ENCODE data around the gene TFF2. TPM values are rescaled to one million over a fixed set of nuclear protein-coding genes. Genes with fewer than 3 reads are reported as not detected.

TFF2 gene
- total RNA-seq, 3 donors from 2014 or later (not counting 1 experiment from before 2014, with no cell fraction given) = not detected

- TF ChIP-seq CTCF (IDR thresholded peaks at IDR 0.05) = no peak
- H3K36me3 Mint-ChIP-seq = no peaks in the 10 kb centered on the region
- ATAC-seq = no peak
These were observed 42.5 kb downstream of the TFF2 start for GRCh38 chr21:42308161-42308913.

DNA sequence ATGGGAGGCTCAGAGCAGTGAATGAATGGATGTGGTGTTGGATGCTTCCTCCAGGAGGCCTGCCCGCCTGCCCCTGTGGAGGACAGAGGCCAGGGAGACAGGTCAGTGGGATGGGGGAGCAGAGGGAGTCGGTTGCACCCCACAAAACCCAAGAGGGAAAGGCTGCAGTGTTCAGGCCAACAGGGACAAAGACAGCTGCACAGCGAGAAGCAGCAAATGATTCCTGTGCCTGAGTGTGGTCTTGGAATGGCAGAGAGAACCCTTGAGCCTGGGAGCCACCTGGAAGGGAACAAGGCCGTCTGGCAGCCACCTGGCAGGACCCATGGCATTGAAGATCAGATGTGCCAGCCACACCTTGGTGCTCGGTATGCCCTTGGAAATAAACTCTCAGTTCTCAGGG is 43.7 kb downstream of the TFF2 start:
- no peak for DNase-seq
- TF ChIP-seq CTCF (IDR thresholded peaks at IDR 0.05) = no peak
- intact Hi-C loops (cut with micrococcal nuclease) = no loop called here
- Mint-ChIP-seq H3K36me3 (no peaks in the 10 kb centered on the region), H3K27ac (no peak overlapping the region), H3K9me3 (no peaks in the 10 kb centered on the region), H3K27me3 (ENCODE audit: low read depth in 2 of 2) (peaks cover 18 to 27% of the 10 kb centered on the region in 2 donors), H3K4me1 (no peaks in the 10 kb centered on the region), H3K4me3 (no peak overlapping the region)
- H3K27ac ChIP-seq (ENCODE audit: low read length) = no peak overlapping the region
- H3K9me3 ChIP-seq (ENCODE audit: control insufficient read depth, insufficient read depth, low read length) = no peaks in the 10 kb centered on the region
- no peaks in the 10 kb centered on the region for H3K36me3 ChIP-seq (ENCODE audit: control insufficient read depth, insufficient read depth, low read length)
- peaks cover 4% of the 10 kb centered on the region for H3K27me3 ChIP-seq (ENCODE audit: control insufficient read depth, insufficient read depth, low read length)
- WGBS (ENCODE audit: insufficient coverage) = 67% methylated on average over 5 of the region's 5 CpGs
- H3K4me3 ChIP-seq (ENCODE audit: low read length) = no peak overlapping the region
- H3K4me1 ChIP-seq (ENCODE audit: control insufficient read depth, insufficient read depth, low read length) = peaks cover 13% of the 10 kb centered on the region
- ATAC-seq = no peak

More at GRCh38 chr21:42308161-42308913, 42.5 kb downstream of the TFF2 start:
- no peaks in the 10 kb centered on the region for H3K4me1 Mint-ChIP-seq
- intact Hi-C loops (cut with micrococcal nuclease) = no loop called here
- peaks cover 4% of the 10 kb centered on the region for H3K27me3 ChIP-seq (ENCODE audit: control insufficient read depth, insufficient read depth, low read length)
- no peaks in the 10 kb centered on the region for H3K36me3 ChIP-seq (ENCODE audit: control insufficient read depth, insufficient read depth, low read length)
- peaks cover 18 to 27% of the 10 kb centered on the region in 2 donors for H3K27me3 Mint-ChIP-seq (ENCODE audit: low read depth in 2 of 2)
- no peak overlapping the region for H3K27ac ChIP-seq (ENCODE audit: low read length)
- H3K4me1 ChIP-seq (ENCODE audit: control insufficient read depth, insufficient read depth, low read length) = peaks cover 13% of the 10 kb centered on the region
- no peak overlapping the region for H3K27ac Mint-ChIP-seq
- H3K4me3 Mint-ChIP-seq = no peak overlapping the region
- 66% methylated on average over 16 of the region's 17 CpGs for WGBS (ENCODE audit: insufficient coverage)
- DNase-seq = no peak
- no peaks in the 10 kb centered on the region for H3K9me3 Mint-ChIP-seq
- H3K9me3 ChIP-seq (ENCODE audit: control insufficient read depth, insufficient read depth, low read length) = no peaks in the 10 kb centered on the region
- H3K4me3 ChIP-seq (ENCODE audit: low read length) = no peak overlapping the region

GRCh38 chr21:42306366-42307035 is 44.3 kb downstream of the TFF2 start:
- intact Hi-C loops (cut with micrococcal nuclease) = no loop called here
- Mint-ChIP-seq H3K27ac (no peak overlapping the region), H3K4me1 (no peaks in the 10 kb centered on the region), H3K9me3 (no peaks in the 10 kb centered on the region), H3K27me3 (ENCODE audit: low read depth in 2 of 2) (peaks cover 18 to 27% of the 10 kb centered on the region in 2 donors), H3K4me3 (no peak overlapping the region), H3K36me3 (no peaks in the 10 kb centered on the region)
- 41% methylated on average over 17 of the region's 17 CpGs for WGBS (ENCODE audit: insufficient coverage)
- Histone ChIP-seq H3K27ac (ENCODE audit: low read length) (no peak overlapping the region), H3K27me3 (ENCODE audit: control insufficient read depth, insufficient read depth, low read length) (peaks cover 4% of the 10 kb centered on the region), H3K4me1 (ENCODE audit: control insufficient read depth, insufficient read depth, low read length) (peaks cover 13% of the 10 kb centered on the region), H3K4me3 (ENCODE audit: low read length) (no peak overlapping the region), H3K36me3 (ENCODE audit: control insufficient read depth, insufficient read depth, low read length) (no peaks in the 10 kb centered on the region), H3K9me3 (ENCODE audit: control insufficient read depth, insufficient read depth, low read length) (no peaks in the 10 kb centered on the region)
- ATAC-seq (no peak), DNase-seq (no peak)
- no peak for TF ChIP-seq CTCF (IDR thresholded peaks at IDR 0.05)

All from natural killer cell (primary cell).